Measurements from ENCODE around the gene NXPH2. TPM values are rescaled to one million over a fixed set of nuclear protein-coding genes. Genes with fewer than 3 reads are reported as not detected.

Gene NXPH2
- total RNA-seq, 2 experiments from 2014 or later = not detected

DNA sequence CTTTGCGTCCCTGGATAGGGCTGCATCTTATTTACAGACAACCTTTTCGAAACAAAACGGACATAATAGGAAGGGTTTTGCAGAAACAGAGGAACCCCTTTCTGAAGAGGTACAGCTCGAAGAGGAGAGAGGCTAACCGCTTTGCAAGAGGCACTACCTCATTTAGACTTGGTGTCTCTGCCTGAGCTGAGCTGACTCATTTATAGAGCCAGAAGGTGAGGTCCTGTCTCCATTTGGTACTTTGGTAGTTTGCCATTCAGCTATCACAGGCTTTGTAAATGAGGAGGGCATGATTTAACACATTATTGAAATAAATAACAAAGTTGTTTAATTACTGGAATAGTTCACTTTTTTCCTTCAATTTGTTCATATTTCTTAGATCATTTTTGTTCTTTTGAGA is 2.2 kb upstream of the NXPH2 start:
- Mint-ChIP-seq H3K9me3 (no peaks in the 10 kb centered on the region), H3K36me3 (ENCODE audit: low read depth) (no peaks in the 10 kb centered on the region), H3K27ac (no peak overlapping the region), H3K27me3 (peaks cover 33% of the 10 kb centered on the region), H3K4me3 (no peak overlapping the region), H3K4me1 (ENCODE audit: low read depth) (peaks cover 3% of the 10 kb centered on the region)
- DNase-seq = no peak
- POLR2A ChIA-PET = no interaction called here
- TF ChIP-seq, protein P1, sequence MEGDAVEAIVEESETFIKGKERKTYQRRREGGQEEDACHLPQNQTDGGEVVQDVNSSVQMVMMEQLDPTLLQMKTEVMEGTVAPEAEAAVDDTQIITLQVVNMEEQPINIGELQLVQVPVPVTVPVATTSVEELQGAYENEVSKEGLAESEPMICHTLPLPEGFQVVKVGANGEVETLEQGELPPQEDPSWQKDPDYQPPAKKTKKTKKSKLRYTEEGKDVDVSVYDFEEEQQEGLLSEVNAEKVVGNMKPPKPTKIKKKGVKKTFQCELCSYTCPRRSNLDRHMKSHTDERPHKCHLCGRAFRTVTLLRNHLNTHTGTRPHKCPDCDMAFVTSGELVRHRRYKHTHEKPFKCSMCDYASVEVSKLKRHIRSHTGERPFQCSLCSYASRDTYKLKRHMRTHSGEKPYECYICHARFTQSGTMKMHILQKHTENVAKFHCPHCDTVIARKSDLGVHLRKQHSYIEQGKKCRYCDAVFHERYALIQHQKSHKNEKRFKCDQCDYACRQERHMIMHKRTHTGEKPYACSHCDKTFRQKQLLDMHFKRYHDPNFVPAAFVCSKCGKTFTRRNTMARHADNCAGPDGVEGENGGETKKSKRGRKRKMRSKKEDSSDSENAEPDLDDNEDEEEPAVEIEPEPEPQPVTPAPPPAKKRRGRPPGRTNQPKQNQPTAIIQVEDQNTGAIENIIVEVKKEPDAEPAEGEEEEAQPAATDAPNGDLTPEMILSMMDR (IDR thresholded peaks at IDR 0.05) = no peak
- CTCF ChIA-PET = no interaction called here
- ATAC-seq = no peak
- intact Hi-C loops (cut with micrococcal nuclease) = no loop called here

DNA sequence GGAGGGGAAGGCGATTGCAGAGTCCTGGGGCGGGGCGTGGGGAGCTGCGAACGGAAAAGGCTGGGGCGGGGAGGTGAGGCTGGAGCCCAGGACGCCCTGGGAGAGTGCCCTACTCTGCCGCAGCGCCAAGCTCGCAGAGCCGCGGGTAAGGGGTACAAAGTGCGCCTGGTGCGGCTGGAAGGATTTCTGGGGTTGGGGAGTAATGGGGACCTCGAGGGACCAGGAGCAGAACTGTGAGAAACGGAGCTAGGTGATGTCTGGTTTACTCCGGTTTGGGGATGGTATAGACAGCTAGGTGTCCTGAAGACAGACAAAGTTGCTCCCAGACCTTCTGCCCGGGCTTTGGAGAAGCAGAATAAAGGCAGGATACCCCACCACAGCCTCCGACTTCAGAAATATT is 718 bp upstream of the NXPH2 start:
- ATAC-seq = no peak
- H3K4me1 Mint-ChIP-seq (ENCODE audit: low read depth) = peaks cover 3% of the 10 kb centered on the region
- ChIA-PET CTCF (no interaction called here), POLR2A (no interaction called here)
- H3K4me3 Mint-ChIP-seq = no peak overlapping the region
- H3K27me3 Mint-ChIP-seq = peaks cover 36% of the 10 kb centered on the region
- intact Hi-C loops (cut with micrococcal nuclease) = no loop called here
- TF ChIP-seq, protein P1 (IDR thresholded peaks at IDR 0.05) = no peak
- H3K36me3 Mint-ChIP-seq (ENCODE audit: low read depth) = no peaks in the 10 kb centered on the region
- H3K9me3 Mint-ChIP-seq = no peaks in the 10 kb centered on the region
- H3K27ac Mint-ChIP-seq = no peak overlapping the region
- no peak for DNase-seq

DNA sequence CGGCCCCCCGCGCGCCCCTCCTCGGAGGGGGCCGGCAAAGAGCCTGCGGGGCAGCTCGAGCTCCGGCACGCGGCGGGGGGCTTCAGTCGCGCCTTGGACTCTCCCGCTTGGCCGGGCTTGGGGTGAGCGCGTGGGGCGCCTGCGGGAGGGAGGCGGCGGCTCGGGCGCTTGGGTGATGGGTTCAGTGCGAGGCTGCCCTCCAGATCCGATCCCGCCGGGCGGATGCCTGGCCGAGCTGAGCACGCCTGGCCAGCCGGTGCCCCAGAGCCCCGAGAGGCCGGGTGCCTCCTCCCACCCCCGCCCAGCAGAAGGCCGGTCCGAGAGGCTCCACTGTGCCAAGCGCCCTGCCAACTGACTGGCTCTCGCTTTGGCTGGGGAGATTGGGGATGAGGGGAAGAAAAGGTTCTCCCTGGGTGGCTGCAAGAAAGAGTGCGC is 273 bp upstream of the NXPH2 start:
- POLR2A ChIA-PET = no interaction called here
- Mint-ChIP-seq H3K4me1 (ENCODE audit: low read depth) (peaks cover 3% of the 10 kb centered on the region), H3K36me3 (ENCODE audit: low read depth) (no peaks in the 10 kb centered on the region), H3K4me3 (no peak overlapping the region), H3K27me3 (peaks cover 36% of the 10 kb centered on the region), H3K9me3 (no peaks in the 10 kb centered on the region), H3K27ac (no peak overlapping the region)
- CTCF ChIA-PET = no interaction called here
- TF ChIP-seq, protein P1 (IDR thresholded peaks at IDR 0.05) = no peak
- intact Hi-C loops (cut with micrococcal nuclease) = no loop called here
- ATAC-seq (no peak), DNase-seq (no peak)

DNA sequence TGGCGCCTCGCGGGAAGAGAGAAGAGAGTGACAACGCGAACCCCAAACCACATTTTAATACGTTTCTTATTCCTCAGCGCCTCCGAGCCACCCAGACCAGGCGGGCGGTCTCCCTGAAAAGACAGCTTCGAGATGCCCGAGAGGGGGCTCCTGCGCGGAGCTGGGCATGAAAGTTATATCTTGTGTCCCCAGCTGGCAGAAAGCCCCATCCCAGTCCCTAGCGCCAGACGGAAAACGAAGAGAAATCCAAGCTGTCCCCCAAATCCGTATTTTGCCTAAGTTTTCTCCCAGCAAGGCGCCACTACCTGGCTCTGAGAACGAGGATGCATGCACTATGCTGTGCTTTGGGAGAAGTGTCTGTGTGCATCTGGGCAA is 797 bp downstream of the NXPH2 start:
- Mint-ChIP-seq H3K4me3 (no peak overlapping the region), H3K27me3 (peaks cover 36% of the 10 kb centered on the region), H3K9me3 (no peaks in the 10 kb centered on the region), H3K4me1 (ENCODE audit: low read depth) (peaks cover 3% of the 10 kb centered on the region), H3K27ac (no peak overlapping the region), H3K36me3 (ENCODE audit: low read depth) (no peaks in the 10 kb centered on the region)
- ChIA-PET CTCF (no interaction called here), POLR2A (no interaction called here)
- intact Hi-C loops (cut with micrococcal nuclease) = no loop called here
- DNase-seq (no peak), ATAC-seq (no peak)
- TF ChIP-seq, protein P1 (IDR thresholded peaks at IDR 0.05) = no peak

DNA sequence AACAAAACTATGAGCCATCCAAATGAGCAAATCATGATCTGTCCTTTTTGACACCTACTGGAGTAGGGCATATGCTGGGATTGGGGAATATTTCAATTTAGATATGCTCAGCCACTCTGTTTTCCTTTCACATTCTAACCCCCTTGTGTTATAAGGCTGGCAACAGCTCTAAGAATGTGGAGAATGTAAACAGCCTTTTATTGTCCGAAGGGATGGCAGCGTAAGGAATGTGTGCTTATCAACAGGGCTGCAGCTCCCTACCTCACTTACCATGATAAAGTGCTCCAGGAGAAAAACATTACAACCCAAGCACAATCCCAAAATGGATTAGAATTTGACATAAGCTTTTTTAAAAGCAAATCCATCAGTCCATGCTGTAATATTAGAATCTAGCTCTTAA is 2.2 kb downstream of the NXPH2 start:
- Mint-ChIP-seq H3K4me3 (no peak overlapping the region), H3K36me3 (ENCODE audit: low read depth) (no peaks in the 10 kb centered on the region), H3K27ac (no peak overlapping the region), H3K9me3 (no peaks in the 10 kb centered on the region), H3K4me1 (ENCODE audit: low read depth) (peaks cover 3% of the 10 kb centered on the region), H3K27me3 (peaks cover 34% of the 10 kb centered on the region)
- ATAC-seq (no peak), DNase-seq (no peak)
- ChIA-PET CTCF (interaction anchor here (1.2 kb wide), 1 partner anchor 9 kb away, joined by 5 read pairs; no protein-coding TSS in a partner anchor), POLR2A (no interaction called here)
- intact Hi-C loops (cut with micrococcal nuclease) = no loop called here
- TF ChIP-seq, protein P1 (IDR thresholded peaks at IDR 0.05) = no peak

Data from activated CD8-positive, alpha-beta T cell treated with anti-CD3 and anti-CD28 coated beads for 36 hours (primary cell).